NCI-H1417 (cell line): ENCODE data around the gene WNT7A.

Experiments used
- DNase-seq, 3 experiments: peaks; one replicate each; lab custom pipeline; 2025; lab: John Stamatoyannopoulos, UW

The WNT7A gene

DNA sequence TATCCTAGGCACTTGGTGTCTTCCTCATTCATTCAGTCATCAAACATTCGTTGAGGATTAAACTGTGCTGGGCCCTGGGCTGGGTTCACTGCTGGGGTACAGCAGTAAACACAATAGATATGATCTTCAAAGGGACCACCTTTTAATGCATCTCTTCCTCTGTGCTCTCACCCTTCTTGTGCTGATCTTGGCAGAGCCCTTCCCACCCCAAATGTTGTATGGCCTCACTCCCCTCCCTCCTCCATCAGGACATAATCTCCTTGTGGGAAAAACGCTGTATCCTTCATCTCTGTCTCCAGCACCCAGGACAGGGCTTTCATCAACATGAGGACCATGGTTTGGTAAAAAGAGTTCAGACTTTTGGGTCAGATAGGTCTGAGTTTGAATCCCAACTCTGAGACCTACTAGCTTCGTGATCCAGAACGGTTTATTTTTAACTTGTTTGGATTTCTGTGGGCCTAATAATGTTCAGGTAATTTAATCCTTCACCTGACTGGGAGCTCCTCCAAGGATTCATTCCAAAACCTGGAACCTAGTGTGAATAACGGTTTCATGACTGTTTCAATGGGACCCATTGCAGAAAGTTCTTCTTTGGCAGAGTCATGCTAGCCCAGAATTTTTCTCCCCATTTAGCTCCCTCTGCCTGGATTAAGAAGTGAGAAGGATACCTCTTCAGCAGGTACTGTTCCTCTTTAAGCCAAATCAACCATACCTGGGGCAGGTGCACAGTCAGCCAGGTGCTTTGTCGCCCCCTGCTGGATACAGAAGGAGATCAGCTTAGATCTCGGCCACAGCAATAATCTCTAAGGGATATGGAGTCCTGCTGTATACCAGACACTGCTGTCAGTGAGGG, 5.2 kb upstream of the WNT7A start:
- DNase-seq = peak; percentile 26 to 67 (median 55)

DNA sequence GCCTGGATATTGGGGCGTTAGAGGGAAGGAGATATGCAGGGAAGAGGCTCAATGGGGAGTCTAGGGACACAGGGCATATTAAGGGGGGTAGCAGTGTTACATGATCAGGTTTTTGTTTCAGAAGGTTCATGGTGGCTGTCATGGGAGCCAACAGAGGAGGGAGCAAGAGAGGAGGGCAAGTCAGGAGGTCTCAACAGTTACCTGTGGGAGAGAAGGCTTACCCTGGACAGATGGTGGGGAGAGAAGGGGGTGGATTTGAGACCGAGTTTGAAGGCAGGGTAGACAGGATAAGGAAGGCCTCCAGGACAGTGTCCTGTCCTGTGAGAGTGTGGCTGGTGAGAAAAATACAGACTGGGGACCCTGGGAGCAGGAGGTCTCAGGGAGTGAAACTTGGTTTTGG, 3.8 kb upstream of the WNT7A start:
- no peak for DNase-seq

DNA sequence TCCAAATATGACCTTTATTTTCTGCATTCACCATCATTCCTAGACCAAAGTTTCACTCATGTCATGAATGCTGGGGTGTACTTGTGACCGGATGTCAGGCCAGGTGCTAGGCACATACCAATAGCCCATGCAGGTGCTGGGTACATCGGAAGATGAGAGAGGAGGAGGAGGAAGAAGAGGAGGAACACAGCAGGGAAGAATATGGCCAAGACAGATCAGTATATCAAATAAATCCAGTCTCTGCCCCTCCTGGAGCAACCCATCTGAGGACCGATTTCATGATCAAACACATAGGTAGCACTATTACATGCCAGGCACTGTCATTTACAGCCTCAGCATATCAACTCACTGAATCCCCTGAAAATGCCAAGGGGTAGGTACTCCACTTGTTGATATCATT, 3.0 kb upstream of the WNT7A start:
- no peak for DNase-seq

DNA sequence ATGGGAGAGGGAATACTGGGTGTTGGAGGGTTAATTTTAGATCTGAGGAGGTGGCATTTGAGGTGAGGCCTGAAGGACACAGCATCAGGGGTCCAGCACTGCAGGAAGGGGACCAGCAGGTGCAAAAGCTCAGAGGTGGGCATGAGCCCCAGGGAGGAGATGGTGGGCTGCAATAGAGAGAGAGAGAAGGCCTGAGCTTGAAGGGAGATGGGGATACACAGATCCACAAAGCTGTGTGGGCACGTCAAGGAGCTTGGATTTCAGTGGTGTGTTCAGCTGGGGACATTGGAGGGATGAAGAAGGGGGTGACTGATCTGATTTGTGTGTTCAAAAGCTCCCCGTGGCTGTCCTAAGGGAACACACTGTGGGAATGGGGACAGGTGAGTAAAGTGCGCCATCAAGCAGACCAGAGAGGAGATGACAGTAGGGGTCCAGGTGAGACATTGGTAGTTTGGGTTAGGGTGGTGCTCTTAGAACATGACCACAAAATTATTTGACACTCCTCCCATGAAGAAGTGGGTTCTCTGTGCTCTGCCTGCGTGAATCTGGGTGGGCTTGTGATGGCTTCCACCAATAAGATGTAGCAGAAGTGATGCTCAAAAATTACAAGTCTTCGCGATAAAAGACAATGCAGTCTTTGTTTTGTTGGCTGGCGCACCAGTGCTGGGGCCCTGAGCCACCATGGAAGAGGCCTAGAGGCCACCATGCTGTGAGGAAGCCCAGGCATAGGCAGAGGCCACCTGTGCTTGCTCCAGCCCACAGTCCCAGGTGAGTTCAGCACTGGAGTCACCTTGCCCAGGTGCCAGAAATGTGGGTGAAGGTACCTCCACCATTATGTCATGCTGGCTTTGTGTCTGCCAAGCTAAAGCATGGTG, 1.9 kb upstream of the WNT7A start:
- DNase-seq = no peak

DNA sequence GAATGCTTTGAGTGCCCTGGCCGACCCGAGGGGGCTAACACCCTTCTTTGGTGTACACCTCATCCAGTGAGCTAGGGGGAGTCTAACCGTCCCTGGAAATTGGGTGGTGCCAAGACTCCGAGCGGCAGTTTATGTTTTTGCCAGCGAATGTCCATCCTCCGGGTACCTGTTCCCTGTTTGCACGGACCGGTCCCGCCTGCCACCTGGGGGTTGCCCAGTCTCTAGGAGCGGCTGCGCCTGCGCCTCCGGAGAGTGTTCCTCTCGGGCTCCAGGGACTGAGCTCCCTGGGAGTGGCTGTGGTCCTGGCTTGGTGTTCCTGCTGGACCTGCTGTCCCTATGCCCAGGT, 913 bp upstream of the WNT7A start:
- DNase-seq = no peak

DNA sequence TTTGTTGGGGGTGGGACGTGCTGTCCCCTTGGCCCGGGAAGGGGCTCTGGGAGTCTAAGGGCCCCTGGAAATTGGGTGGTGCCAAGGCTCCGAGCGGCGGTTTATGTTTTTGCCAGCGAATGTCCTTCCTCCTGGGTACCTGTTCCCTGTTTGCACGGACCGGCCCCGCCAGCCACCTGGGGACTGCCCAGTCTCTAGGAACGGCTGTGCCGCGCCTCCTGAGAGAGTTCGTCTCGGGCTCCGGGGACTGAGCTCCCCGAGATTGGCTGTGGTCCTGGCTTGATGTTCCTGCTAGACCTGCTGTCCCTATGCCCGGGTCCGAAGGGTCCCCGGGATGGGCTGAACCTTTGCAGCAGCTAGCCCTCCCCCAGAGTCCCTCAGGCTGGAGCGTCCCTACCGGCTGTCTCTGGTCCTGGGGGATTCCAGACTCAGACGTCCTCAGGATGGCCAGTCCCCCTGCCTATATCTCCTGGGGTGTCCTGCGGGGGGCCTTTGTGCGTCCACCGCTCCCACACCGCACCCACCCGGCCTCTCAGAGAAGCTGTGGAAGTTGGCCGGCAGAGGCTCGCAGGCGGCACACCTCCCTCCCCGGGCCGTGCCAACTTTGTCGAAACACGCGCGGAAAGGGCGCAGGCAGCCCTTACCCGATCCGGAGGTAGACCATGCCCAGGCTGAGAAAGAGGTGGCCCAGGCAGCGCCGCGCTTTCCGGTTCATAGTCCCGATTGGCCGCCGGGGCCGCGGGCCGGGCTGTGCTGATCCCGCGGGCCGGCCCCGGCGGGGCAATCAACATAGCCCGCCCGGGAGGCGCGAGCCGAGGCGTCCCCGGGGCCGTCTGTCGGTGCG, 547 bp downstream of the WNT7A start:
- DNase-seq = no peak

DNA sequence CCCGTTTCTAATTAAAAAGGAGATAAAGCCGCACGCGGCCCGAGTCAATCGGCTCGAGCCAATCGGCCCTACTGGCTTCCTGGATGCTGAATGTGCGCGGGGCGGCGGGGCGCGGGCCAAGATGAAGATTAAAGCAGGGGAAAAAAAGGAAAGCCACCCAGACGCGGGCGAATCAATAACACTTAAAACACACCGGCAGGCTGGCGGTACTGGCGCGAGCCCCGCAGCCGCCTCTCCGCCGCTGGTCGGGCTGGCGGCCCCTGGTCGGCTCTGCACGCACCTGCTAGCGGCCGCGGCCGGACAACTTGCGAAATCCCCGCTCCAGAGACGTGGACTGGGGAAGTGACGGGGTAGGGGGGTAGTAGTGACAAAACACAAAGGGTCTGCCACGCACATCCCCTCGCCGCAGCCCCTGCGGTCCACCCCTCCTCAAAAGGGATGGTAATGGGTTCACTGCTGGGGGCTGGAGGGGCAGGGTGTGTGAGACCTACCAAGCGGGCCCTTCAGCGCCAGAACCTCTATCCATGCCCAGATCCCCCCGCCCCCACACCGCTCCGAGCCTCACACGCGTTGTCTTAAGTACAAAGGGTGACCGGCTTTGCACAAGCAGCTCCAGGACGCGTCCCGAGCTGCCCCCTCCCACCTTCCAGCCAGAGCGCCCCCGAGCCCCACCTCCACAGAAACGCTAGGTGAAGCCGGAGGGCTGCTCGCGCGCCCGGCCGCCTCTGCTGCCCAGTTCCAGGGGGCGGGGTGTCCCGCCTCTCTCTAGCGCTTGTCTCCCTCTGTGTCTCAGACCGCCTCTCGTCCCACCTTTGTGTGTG, 1.4 kb downstream of the WNT7A start:
- peak in 2 of 3 experiments; percentile 20 to 29 for DNase-seq

DNA sequence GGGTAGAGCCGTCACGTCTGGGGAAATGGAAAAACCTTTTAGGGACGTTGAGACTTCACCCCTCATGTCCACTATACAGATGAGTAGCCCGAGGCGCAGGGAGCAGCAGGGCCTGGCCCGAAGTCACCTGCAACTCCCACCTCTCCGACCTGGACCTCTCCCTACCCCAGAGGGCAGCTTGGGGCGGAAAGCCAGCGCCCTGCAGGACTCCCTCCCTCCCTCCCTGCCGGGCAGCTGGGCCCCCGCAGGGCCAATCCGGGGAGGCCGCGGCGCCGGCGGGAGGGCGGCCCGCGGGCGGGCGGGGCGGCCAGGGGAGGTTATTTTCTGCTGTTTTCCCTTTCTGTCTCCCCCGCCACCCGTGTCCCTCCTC, 2.0 kb downstream of the WNT7A start:
- DNase-seq = no peak

DNA sequence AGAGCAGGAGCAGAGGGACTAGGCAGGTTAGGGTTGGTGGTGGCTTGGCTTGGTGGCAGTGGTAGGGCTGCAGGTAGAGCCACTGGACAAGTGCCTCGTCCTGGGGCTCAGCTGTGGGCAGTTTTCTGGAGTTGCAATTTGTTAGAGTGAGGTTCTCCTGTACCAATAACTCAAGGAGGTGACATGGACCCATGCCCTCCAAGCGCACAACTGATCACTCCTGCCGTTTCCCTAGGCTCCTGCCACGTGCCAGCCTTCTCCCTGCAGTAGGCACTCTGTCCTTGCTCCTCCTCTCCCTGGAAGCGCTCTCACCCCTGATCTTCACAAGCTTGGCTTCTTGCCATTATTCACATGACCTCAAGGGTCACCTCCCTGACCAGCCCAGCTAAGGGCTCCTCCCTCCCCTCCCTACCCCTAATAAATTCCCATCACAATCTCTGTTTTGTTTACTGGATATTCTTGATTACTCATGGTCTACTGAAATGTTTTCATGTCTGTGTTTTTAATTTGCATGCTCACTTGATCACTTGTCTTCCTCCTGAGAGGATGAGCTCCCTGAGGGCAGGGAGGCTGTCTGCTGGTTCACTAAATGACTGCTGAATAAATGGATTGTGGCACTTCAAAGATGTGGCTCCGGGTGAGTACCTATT, 3.3 kb downstream of the WNT7A start:
- DNase-seq = no peak

DNA sequence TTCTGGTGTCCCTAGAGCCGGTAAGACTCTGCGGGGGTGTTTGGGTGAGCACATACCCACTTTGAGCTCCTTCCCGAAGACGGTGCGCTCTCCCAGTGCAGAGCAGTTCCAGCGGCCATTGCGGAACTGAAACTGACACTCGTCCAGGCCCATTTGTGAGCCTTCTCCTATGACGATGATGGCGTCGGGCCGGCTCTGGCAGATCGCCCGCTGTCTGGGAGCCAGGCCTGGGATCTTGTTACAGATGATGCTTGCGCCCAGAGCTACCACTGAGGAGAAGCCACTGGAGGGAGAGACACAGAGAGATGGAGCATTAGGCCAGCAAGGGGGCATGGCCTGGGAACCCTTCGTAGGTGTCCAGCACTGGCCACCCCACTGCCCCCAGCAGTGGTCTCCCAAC, 5.0 kb downstream of the WNT7A start:
- no peak for DNase-seq

DNA sequence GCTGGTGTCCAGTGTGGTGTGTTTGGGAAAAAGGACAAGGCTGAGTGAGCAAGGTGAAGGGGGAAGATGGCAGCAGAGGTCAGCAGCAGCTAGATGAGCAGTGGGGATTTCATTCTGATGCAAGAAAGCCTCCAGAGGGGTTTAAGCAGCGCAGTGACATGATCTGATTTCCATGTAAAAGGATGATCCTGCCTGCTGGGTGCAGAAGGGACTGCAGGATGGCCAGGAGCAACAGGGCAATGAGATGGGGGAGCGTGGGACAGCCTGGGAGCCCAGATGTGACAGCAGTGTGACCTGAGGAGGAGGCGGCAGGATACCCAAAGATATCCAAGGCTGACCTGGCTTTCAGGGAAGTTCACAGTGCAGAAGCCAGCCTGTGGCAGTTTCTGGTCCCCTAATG, 6.1 kb downstream of the WNT7A start:
- DNase-seq = no peak

DNA sequence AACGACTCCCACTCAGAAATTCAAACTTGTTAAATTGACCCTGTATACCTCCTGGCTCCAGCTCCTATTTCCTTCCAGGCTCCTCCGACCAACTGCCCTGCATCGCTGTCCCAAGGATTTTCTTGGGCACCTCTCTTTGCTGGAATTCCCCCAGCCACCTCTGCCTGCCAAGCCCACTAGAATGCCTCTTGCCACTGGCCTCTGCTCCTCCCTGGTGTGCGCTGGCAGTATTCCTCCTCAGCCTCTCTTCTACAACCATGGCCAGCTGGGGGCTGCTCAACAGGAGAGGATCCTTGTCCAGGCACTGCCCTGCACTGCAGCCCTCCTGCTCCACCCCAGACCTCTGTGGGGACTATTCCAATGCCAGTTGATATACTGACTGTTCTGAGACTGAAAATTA, 7.4 kb downstream of the WNT7A start:
- no peak for DNase-seq

DNA sequence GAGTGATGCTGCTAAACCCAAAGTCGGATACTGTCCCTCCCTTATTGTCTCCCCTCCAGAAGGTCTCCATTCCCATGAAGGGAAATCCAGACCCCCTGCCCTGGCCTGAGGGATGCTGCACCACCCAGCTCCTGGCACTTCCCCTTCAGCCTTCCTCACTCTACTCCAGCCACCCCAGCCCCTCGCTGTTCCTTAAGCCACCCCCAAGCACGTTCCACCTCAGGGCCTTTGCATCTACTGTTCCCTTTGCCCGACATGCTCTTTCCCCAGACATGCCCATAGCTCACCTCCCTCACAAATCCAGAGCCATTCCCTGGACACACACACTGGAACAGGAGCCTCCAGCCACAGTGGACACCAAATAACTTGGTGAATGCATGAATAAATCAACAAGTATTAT, 8.1 kb downstream of the WNT7A start:
- DNase-seq = no peak

DNA sequence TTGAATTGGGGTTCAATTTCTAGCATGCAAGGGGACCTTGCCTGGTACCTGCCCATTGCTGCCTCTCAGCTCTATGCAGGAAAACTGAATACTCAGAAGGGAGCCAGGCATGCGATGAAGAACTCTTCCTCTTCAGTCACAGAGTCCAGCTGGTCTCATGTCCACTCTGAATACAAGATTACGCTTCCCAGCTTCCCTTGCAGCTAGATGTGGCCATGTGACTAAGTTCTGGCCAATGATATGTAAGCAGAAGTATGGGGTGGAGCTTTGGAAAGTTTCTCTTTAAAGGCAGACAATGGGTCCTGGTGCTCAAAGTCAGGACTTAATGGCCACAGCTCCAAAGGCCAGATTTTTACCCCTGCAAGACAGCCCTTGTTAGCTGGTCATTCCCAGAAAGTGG, 9.0 kb downstream of the WNT7A start:
- no peak for DNase-seq

DNA sequence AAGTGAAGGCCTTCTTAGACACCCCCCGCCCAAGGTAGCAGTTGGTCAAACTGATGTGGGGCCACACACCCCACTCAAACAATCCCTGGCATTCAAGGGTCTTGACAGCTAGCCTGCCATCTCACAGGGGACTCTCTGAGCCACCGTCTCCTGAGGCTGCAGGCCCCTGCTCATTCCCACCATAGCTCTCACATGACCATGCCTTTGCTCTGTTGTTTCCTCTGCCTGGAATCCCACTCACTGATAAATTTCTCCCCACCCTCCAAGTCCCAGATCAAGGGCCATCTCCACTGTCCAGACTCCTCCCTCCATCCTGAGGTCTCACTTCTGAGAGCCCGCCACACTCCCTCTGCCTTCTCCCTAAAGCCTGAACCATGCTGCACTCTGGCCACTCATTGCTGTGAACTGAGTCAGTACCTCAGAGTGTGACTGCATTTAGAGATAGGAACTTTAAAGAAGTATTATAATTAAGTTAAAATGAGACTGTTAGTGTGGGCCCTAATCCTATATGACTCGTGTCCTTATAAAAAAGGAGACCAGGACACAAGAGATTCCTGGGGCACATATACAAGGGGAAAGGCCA, 10.0 kb downstream of the WNT7A start:
- DNase-seq = no peak

DNA sequence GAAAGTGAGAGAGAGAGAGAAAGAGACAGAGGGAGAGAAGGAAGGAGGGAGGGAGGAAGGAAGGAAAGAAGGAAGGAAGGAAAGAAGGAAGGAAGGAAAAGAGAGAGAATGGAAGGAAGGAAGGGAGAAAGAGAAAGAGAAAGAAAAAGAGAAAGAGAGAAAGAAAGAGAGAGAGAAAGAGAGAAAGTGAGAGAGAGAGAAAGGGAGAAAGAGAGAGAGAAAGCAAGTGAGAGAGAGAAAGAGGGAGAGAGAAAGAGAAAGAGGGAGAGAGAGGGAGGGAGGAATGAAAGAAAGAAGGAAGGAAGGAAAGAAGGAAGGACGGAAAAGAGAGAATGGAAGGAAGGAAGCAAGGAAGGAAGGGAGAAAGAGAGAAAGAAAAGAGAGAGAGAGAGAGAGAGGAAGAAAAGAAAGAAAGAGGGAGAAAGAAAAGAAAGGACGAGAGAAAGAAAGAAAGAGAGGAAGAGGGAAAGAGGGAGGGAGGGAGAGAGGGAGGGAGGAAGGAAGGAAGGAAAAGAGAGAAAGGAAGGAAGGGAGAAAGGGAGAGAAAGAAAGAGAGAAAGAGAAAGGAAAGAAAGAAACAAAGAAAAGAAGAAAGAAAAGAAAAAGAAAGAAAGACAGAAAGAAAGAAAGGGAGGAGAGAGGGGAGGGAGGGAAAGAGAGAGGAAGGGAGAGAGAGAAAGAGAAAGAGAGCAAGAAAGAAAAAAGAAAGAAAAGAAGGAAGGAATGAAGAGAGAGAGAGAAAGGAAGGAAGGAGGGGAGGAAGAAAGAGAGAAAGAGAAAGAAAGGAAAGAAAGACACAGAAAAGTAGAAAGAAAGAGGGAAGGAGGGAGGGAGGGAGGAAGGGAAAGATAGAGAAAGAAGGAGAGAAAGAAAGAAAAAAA, 10.8 kb downstream of the WNT7A start:
- no peak for DNase-seq

DNA sequence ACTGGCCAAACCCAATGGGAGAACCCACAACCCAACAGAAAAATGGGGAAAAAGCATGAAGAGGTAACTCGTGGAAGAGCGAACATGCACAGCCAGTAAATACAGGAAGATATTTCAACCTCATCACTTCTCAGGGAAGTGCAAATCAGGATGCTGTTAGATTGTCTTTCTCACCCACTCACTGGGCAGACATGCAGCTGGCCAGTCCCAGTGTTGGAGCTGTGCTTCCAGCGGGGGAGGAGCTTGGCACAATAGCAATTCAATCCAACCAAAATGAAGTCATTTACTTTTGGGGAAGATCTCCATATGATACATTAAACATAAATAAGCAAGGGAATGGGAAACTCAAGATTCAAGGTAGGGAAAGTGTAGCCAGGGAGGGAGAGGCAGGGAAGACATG, 12.1 kb downstream of the WNT7A start:
- DNase-seq = no peak

DNA sequence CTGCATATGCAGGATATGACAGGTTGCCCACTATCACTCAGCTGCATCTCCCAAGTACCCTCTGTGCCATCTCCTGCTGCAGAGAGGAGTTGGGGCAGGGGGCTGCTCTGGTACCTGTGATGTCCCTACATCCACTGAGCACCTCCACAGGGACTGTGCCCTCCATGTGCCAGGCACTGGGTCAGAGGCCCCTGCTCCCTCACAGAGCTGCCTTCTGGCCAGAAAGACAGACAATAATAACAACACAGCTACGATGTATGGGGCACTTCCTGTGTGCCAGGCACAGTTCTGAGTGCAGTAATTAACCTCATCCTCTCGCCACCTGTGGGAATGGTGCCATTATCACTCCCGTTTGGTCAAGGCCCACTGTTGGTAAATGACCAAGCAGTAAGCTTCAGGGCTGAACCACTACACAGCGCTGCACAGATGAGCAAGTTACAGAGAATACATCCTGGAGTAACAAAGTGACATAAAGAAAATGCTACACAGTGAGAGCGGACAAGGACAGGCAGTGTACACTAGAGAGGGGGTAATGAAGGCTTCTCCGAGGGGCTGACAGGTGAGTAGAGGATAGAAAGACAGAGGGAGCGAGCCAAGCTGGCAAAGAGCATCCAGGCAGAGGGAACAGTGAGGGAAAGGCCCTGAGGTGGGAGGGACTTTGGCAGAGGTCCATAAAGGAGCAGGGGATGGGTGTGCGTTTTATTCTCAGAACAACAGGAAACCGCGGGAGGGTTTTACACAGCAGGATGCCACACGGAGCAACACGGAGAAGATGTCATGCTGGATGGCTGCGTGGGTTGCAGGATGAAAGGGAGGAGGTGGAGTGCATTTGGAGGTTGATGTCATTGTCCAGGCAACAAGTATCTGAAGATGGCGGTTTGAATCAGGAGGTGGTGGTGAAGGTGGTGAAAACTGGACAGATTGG, 13.6 kb downstream of the WNT7A start:
- peak in 2 of 3 experiments; percentile 6 to 13 for DNase-seq

DNA sequence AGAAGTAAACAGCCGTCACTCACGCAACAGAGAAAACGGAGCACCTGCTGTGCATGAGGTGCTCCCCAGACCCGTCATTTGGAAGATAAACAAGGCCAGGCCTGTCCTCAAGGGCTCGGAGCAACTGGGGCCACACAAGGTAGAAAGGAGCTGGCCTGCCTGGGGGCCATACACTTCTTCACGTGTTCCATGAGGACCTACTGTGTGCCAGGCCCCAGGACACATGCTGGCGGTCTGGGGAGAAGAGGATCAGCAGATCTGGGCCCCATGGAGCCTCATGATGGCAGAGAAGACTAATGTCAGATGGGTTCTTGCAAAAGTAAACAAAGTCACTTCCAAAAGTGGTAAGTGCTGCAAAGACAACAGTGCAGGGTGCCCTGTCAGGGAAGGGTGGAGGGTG, 14.3 kb downstream of the WNT7A start:
- DNase-seq = no peak
